KOPT-K1 (cell line): Measurements from ENCODE around the gene KLKB1.
"Not testable (repeated sequence)": the region's sequence is repeated elsewhere in the genome, so short reads cannot be mapped to it uniquely, and the experiment has no call there.

ENCODE experiments used
- H3K27ac ChIP-seq: fragments of 200-600 bp; sonication (generic); 2 replicates; pipeline ENCODE4 v1.5.1; 2016; ENCODE audit warnings: antibody characterized with exemption, mild to moderate bottlenecking, low read depth, low read length; ENCODE audit not compliant: poor library complexity, severe bottlenecking
- H3K36me3 ChIP-seq: fragments of 200-600 bp; sonication (generic); 2 replicates; pipeline ENCODE4 v1.5.1; 2017; ENCODE audit warnings: antibody characterized with exemption, mild to moderate bottlenecking, low read length, moderate library complexity; ENCODE audit not compliant: insufficient read depth
- H3K9me3 ChIP-seq: fragments of 200-600 bp; sonication (generic); 2 replicates; pipeline ENCODE4 v1.5.1; 2017; ENCODE audit warnings: antibody characterized with exemption, low read length, mild to moderate bottlenecking; ENCODE audit not compliant: insufficient read depth, poor library complexity, severe bottlenecking

Gene KLKB1

DNA sequence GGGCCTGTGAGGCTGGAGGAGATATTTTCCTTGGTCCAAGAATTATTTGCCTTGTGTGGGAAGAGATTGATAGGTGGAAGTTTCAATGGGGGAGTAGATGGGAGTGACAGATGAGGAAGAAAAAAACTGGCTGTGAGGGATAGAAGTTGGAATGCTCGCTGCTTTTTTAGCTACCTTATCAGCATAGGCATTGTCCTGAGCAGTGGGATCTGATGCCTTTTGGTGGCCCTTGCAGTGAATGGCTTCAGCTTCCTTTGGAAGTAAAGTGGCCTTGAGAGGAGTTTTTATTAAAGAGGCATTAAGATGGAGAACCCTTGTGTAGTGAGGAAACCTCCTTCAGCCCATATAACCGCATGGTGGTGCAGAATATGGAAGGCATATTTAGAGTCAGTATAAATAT lies 16.0 kb downstream of the KLKB1 start:
- no peak overlapping the region for H3K27ac ChIP-seq
- H3K36me3 ChIP-seq, result no peaks in the 10 kb centered on the region
- no peaks in the 10 kb centered on the region for H3K9me3 ChIP-seq

DNA sequence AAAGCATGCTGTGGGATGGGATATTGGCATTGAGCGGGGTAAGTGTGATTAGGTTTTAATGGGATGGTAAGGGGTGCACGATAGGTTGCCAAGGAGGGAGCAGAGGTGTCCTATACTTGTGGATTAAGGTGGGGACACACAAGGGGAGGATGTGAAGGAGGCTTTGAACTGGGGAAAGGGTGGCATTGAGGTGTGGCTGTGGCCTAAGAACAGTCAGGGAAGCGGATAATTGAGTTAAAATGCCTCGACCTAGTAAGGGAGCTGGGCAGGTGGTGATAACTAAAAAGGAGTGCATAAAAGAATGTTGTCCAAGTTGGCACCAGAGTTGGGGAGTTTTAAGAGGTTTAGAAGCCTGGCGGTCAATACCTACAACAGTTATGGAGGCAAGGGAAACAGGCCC lies 17.5 kb downstream of the KLKB1 start:
- Histone ChIP-seq H3K36me3 (no peaks in the 10 kb centered on the region), H3K9me3 (no peaks in the 10 kb centered on the region), H3K27ac (no peak overlapping the region)

DNA sequence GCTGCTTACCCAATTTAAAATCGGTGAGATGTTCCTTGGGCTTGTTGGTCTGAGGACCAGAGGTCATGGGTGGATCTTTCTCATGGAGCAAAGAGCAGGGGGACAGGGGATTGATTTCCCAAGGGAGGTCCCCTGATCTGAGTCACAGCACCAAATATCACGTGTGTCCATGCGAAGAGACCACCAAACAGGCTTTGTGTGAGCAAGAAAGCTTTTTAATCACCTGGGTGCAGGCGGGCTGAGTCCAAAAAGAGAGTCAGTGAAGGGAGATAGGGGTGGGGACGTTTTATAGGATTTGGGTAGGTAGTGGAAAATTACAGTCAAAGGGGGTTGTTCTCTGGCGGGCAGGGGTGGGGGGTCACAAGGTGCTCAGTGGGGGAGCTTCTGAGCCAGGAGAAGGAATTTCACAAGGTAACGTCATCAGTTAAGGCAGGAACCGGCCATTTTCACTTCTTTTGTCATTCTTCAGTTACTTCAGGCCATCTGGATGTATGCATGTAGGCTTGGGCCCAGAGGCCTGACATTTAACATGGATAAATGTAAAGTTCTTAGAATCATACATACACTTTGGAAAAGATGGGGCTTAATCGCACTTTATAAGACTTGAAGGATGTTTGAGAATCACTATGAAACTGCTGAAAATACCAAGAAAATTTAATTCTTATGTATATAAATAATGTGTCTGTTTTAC lies 19.9 kb downstream of the KLKB1 start:
- H3K27ac ChIP-seq, H3K36me3 ChIP-seq, H3K9me3 ChIP-seq: not testable (repeated sequence)

DNA sequence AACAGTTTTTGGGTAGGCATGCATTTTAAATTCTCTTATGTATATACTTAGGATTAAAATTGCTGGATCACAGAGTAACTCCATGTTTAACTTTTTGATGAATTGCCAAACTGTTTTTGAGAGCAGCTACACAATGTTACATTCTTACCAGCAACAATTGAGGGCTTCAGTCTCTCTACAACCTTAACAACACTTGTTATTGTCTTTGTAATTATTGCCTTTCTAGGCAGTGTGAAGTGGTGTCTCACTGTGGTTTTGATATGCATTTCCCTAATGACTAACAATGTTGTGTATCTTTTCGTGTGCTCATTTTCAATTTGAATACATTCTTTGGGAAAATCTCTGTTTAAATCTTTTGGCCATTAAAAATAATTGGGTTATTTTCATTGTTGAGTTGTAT lies 21.3 kb downstream of the KLKB1 start:
- H3K36me3 ChIP-seq, result no peaks in the 10 kb centered on the region
- H3K9me3 ChIP-seq, result no peaks in the 10 kb centered on the region
- H3K27ac ChIP-seq, result no peak overlapping the region

DNA sequence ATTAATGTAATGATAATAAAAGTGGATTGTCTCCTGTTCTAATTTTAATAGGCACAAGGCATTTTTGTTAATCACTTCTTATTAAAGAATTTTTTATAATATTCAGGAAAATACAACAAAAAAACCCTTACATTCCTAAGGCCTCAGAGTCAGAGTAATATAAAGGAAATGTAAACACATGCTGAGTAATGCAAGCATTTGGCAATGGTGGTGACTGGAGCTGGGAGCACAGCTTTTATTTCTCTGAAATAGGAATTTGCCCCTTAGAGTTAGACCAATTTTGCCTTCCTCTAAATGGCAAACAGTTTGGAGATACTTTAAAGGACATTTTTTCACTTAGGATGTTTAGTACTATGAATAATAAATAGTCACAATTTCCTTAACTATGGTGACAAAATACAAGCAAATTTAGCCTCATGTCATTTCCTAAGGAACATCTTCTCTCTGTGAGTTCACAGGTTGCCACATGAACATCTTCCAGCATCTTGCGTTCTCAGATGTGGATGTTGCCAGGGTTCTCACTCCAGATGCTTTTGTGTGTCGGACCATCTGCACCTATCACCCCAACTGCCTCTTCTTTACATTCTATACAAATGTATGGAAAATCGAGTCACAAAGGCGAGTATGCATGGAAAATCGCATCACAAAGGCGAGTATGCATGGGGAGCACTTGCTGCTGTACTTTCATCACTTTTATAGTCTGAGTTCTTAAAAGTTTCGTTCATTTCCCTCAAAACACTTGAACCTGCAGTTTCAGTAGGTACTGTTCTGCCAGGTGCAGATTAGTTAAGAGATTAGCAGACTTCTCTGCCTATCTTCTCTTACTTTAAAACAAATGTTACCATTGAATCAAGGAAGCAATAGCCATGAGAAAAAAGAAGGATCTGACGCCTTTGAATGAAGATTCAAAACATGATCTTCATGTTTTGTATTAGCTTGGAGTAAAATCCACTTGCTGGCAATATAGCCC lies 22.8 kb downstream of the KLKB1 start:
- Histone ChIP-seq H3K27ac (no peak overlapping the region), H3K36me3 (no peaks in the 10 kb centered on the region), H3K9me3 (no peaks in the 10 kb centered on the region)

DNA sequence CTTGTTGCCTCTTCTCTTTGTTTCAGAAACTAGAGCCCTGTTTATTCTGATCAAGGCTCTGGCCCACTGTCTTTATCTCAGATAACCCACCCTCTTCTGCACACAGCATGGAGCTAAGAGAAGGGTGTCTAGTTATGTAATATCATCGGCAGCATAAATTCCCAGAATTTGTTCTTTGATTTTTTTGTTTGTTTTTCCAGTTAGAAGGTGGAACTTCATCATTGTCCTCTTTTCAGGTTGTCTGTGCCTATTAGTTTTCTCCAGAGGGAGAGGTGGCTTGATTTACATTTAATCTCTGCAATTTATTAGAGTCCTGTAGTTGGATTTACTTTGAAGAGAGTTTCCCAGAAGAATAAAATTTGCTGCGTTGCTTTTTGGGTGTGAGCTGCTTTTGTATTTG lies 23.5 kb downstream of the KLKB1 start:
- Histone ChIP-seq H3K9me3 (no peaks in the 10 kb centered on the region), H3K36me3 (no peaks in the 10 kb centered on the region), H3K27ac (no peak overlapping the region)

DNA sequence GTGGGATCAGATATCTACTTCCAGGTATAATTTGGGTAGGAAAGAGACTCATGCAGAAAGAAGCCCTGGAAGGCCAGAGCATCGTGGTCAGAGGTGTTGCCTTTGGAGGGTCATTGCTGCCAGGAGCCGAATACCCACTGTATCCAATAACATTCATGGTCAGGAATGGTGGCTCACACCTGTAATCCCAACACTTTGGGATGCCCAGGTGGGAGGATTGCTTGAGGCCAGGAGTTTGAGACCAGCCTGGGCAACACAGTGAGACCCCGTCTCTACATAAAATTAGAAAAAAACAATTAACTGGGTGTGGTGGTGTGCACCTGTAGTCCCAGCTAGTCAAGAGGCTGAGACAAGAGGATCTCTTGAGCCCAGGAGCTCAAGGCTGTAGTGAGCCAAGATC lies 27.8 kb downstream of the KLKB1 start:
- Histone ChIP-seq H3K9me3 (no peaks in the 10 kb centered on the region), H3K36me3 (no peaks in the 10 kb centered on the region), H3K27ac (no peak overlapping the region)

DNA sequence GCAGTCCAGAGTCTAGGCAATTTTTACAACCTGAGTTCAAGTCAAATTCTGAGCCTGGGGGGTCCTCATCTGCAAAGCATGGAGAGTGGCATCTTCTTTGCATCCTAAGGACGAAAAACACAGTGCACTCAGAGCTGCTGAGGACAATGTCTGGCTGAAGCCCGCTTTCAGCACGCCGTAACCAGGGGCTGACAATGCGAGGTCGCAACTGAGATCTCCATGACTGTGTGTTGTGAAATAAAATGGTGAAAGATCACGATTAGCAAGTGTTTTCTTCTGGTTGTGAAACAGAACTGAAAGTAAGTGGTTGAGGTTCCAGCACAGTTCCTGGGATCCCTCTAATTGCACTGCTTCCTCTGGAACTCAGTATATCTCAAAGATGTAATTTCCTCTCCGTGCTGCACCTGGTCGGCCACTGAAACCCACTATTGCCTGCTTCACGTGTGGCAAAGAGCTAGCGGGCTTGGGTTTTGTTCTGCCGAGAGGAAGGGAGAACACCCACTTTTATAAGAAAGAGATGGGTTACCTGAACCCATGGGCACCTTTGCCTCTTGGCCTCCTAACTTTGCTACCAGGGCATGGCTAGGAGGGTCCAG lies 31.0 kb downstream of the KLKB1 start:
- Histone ChIP-seq H3K27ac (no peak overlapping the region), H3K9me3 (no peaks in the 10 kb centered on the region), H3K36me3 (no peaks in the 10 kb centered on the region)

DNA sequence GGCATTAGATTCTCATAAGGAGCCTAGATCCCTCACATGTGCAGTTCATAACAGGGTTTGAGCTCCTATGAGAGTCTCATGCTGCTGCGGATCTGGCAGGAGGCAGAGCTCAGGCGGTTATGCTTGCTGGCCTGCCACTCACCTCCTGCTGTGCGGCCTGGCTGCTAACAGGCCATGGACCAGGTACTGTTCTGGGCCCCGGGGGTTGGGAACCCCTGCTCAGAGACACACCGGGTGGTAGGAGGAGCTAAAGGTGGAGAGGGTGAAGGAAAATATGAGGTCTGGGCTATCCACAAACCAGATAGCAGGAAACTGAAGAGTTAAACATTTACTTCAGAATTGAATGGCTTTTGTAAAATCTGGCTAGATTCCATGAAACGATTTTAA lies 32.8 kb downstream of the KLKB1 start:
- Histone ChIP-seq H3K9me3 (no peaks in the 10 kb centered on the region), H3K36me3 (no peaks in the 10 kb centered on the region), H3K27ac (no peak overlapping the region)

DNA sequence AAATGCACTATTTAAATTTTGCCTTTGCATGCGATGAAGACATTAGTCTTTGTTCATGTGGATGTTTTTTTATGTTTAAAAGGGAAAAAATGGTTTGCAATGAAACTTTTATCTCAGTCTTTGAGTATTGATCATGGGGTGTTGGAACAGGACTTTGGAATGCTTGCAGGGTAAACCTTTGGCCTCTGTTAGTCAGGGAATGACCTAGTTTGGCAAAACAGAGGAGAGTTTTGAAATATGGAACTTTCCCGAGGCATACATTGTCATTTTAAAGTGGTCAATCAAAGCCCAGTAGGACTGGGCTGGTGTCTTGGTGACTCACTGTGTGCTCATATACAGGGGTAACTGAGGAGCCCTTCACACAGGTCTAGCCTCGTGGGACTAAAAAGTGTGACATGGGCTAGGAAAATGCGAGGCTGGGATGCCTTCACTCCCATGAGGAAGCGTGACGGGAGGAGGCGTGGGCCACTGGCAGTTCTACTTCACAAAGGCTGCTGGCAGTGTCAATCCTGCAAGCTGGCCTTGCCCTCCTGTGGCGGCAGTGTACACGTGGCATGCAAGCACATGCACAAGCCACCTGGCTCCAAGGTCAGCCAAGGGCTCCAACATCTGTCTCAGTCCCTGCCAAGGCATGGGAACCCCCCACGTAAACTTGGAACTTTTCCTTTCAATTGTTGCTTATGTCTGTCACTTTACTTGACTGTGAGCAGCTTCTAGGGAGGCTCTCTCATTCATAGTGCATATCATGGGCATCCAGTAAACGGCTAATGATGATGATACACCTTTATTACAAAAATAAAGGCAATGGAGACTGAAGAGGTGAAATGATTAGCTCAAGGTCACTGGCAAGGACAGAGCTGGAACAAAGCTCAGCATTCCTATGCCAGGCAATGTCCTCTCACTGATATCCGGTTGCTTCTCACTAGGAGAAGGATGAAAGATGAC lies 33.5 kb downstream of the KLKB1 start:
- H3K9me3 ChIP-seq, result no peaks in the 10 kb centered on the region
- H3K36me3 ChIP-seq, result no peaks in the 10 kb centered on the region
- H3K27ac ChIP-seq, result no peak overlapping the region

DNA sequence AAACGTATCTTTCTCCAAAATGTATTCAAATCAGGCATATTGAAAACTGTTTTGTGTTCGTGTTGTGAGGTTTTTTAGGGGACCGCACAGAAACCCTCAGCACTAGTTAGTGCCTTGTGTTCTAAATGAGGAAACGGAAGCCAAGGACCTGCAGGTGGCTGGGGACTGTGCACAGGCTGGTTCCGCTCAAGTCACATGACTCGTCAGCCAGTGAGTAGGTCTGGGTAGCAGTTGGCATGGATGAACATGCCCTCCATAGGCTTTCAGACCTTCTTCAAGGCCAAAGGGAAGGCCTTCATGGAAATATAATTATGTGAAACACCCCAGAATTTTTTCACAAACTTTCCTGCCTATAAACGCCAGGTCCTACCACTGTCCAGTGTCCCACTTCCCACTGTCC lies 37.4 kb downstream of the KLKB1 start:
- Histone ChIP-seq H3K9me3 (no peaks in the 10 kb centered on the region), H3K36me3 (no peaks in the 10 kb centered on the region), H3K27ac (no peak overlapping the region)

DNA sequence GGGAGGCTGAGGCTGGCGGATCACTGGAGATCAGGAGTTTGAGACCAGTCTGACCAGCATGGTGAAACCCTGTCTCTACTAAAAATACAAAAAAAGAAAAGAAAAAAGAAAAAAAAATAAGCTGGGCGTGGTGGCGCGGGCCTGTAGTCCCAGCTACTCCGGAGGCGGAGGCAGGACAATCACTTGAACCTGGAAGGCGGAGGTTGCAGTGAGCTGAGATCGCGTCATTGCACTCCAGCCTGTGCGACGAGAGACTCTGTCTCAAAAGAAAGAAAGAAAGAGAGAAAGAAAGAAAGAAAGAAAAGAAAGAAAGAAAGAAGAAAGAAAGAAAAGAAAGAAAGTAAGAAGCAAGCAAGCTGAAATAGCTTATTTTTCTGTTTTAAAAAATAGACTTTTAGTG lies 37.9 kb downstream of the KLKB1 start:
- H3K36me3 ChIP-seq, H3K27ac ChIP-seq, H3K9me3 ChIP-seq: not testable (repeated sequence)

DNA sequence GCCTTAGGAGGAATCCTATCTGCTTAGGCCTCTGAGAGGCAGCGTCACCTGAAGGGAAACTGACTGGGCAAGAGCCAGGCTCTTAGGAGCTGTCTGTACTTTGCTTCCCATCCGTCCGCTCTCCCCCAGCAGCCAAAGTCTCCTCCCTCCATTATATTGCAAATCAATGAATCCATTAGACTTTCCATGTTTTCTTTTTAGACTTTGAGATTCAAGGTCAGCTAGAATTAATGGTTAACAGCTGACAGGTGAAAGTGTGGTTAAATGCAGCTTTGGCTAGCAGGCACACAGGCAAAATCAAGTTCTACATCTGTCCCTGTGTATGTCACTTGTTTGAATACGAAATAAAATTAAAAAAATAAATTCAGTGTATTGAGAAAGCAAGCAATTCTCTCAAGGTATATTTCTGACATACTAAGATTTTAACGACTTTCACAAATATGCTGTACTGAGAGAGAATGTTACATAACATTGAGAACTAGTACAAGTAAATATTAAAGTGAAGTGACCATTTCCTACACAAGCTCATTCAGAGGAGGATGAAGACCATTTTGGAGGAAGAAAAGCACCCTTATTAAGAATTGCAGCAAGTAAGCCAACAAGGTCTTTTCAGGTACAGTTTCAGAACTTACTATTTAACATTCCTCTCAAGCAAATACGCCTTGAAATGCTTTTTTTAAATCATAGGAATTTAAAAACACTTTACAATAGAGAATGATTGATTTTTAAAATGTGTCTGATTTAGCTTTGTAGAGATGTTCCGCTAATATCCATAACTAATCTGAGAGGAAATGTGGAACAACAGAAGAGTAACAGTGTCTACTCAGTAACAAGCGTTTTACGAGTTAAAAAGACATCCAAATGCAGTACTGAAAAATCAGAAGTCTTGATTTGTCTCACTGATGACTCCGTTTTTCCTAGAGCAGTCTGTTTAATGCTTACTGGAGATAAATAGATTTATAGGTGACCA lies 38.7 kb downstream of the KLKB1 start, which contains the start of gene F11:
Gene F11, plus strand, starts transcription at position 507 of the 970 bp plus-strand sequence. CDS start 948 bp downstream, outside the sequence.
- H3K36me3 ChIP-seq, result no peaks in the 10 kb centered on the region
- H3K27ac ChIP-seq, result no peak within 1 kb of the TSS
- H3K9me3 ChIP-seq, result no peaks in the 10 kb centered on the region
